GM21390 (cell line): ENCODE results near the gene PTPN7.
"Not testable (repeated sequence)": the region's sequence is repeated elsewhere in the genome, so short reads cannot be mapped to it uniquely, and the experiment has no call there.

ENCODE experiments used
- ATAC-seq: cut with Tn5 transposase; IDR thresholded peaks from one replicate; pipeline ENCODE4 v1.9.1; 2021; ENCODE audit not compliant: unreplicated experiment

The PTPN7 gene

DNA sequence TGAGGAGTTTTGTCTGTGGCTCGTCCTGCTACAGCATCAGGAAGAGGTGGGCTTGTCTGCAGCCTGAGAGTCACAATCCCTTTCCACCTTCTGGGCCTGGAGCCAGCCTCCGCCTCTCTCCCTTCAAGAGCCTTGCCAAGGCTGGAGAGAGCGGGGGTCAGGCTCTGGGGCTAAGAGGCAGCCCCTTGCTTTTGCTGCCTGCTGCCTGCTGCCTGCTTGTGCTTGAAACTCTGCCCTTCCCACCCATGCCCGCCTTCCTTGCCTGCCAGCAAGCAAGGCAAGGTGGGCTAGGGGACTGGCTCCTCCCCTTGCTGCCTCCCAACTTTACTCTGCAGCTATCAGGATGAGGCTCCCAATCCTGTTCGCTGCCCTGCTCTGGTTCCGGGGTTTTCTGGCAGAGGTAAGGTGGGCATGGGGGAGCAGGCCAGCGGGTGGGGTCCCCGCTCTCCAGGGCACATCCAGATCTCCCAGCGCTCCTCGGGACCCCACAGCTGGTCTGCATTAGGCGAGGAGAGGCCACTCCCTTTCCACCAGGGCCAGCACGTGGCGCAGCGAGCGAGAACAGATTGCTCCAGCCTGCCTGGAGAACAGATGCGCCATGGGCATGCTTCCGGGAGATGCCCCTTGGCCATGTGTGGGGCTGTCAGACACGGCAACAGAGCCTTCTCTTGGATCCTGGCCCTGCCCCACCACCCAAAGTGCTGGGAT lies 7.5 kb upstream of the PTPN7 start:
- no peak for ATAC-seq

DNA sequence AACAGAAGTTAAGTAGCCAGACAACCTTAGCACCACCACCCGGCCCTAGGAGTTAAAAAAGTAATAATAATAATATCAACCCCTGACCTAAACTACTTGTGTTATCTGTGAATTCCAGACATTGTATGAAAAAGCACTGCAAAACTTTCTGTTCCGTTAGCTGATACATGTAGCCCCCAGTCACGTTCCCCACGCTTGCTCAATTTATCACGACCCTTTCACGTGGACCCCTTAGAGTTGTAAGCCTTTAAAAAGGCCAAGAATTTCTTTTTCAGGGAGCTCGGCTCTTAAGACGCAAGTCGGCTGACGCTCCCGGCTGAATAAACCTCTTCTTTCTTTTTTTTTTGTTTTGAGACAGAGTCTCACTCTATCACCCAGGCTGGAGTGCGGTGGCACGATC lies 6.7 kb upstream of the PTPN7 start:
- not testable (repeated sequence) for ATAC-seq

DNA sequence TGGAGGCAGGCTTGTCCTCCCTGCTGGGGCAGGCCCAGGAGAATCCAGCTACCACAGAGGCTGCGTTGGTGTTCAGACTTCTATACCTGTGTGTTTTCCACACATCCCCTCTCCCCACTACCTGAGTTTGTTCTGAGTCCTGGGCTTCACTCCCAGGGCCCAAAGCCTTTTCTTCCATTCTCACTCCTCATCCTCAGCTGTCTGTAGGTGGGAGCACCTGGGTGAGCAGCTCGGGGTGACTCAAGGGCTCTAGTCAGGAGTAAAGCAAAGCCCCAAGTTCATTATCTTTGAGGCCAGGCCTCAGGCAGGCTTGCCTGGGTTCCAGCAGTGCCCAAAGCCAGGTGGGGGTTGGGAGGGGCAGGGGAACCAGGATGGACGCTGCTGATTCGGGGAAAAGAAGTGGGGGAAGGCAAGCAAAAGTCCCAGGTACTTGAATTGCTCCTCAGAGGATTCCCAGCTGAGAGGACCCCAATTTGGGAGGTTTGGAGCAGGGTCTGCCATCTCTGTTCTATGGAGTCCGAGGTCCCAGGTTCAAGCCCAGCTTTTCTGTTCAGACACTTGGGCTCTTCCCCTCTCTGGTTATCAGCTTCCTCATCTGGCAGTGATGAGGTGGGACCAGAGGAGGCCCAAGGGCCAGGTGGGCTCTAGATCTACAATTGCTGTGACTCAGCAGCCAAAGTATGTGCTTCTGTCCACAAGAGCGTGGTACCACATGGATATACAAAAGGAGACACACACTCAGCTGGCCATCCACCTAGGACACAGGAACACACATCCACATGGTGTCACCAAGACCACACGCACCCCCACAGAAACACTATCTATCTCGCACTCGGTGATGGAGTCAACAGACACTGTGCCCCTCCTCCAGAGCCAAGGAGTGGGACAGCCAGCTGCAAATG lies 5.8 kb upstream of the PTPN7 start:
- ATAC-seq = no peak

DNA sequence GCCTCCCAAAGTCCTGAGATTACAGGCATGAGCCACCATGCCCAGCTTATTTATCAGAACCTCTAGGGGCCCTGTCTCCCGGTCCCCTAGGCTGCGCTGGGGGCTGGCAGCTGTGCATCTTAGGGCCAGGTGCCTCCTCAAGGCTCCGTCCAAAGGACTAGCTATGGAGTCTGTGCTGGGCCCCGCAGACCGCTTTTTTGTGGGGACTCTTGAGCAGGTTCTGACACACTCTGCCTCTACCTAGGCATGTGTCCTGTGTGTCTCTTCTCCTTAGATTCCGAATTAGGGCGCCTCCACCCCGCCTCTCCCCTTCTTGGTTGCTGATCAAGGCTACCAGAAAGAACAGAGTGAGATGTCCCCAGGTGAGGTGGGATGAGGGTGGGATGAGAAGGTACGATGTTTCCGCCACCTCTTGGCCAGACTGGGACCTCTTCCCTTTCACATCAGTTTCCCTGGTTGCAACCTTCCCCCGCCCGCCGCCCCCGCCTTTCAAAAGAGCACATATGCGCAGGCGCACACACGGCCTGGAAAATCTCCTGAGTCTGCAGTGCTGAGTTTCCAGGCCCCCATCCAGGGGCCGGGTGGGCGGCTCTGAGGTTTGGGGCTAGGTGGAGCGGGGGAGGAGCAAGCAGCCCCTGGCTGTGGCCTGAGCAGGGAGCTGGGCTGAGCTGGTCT lies 5.0 kb upstream of the PTPN7 start:
- ATAC-seq = no peak

DNA sequence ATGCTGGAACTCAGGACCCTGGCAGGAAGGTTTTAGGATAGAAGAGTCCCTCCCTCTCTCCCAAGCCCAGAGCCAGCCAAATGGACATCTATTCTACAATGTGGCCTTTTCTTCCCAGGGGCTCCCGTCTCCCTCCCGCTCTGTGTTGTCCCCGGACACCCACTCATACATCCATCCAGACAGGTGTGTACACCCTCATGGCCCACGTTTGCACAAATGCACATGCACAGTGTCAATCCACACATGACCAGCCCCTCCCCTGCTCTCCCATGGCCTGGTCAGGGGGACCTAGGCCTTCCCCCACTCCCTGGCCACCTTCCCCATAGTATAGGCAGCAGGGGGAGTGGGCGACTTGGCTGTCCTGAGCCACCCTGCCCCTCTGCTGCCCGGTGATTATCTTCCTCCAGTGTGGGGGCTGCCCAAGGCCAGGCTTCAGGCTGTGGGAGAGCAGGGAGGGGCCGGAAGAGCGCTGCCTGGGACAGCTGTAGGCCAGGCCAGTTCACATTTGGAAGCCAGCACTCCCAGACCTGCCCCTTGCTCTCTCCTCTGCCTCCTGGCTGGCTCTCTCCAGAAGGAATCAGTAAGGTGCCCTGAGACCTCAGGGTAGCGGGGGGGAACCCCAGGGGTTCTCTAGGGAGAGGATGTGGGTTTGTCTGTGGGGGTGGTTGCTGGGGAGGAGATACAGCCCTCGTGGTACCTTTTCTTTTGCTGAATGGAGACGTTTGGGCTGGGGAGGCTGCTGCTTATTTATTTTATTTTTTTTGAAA lies 4.1 kb upstream of the PTPN7 start:
- ATAC-seq = no peak

DNA sequence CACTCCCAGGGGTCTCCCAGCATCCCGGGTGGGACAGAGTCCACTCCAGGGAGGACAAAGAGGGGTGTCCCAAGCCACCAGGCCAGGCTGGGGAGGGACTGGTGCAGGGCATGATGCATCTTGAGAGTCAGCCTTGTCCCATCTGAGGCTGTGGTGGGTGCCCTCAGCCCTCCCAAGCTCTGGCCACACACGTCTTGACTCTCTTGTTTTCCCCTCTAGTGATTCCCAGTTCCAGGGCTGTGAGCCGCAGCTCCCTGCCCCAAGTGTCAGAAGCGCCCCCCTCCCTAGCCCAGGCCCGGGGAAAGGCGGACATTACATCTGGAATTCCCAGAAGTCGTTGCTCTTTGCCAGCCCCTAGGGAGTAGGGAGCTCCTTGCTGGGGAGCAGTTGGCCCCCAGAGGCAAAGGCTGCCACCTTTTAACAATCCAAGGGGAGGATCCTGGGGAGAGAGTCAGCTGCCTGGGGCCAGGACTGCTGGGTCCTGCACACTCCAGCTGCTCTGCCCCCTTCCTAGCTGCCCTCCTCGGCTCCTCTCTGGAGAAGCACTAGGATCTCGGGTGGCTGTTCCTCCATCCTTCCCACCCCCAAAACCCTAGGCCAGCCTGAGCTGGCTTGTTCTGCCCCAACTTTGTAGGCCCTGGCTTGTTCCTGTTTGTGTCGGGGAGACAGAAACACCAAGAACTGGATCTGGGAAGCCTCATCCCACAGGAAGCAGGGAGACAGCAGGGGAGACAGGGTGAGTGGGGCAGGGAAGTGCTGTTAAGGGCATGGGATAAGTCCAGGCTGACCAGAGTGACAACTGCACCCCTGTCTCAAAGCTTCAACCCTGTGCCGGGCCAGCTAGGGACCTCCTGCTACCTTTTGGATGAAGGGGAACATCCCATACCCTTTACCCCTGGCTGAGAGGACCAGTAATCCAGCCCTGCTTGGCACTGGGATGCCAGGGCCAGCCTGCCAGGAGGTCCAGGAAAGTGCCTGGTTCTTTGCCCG lies 3.2 kb upstream of the PTPN7 start:
- no peak for ATAC-seq

DNA sequence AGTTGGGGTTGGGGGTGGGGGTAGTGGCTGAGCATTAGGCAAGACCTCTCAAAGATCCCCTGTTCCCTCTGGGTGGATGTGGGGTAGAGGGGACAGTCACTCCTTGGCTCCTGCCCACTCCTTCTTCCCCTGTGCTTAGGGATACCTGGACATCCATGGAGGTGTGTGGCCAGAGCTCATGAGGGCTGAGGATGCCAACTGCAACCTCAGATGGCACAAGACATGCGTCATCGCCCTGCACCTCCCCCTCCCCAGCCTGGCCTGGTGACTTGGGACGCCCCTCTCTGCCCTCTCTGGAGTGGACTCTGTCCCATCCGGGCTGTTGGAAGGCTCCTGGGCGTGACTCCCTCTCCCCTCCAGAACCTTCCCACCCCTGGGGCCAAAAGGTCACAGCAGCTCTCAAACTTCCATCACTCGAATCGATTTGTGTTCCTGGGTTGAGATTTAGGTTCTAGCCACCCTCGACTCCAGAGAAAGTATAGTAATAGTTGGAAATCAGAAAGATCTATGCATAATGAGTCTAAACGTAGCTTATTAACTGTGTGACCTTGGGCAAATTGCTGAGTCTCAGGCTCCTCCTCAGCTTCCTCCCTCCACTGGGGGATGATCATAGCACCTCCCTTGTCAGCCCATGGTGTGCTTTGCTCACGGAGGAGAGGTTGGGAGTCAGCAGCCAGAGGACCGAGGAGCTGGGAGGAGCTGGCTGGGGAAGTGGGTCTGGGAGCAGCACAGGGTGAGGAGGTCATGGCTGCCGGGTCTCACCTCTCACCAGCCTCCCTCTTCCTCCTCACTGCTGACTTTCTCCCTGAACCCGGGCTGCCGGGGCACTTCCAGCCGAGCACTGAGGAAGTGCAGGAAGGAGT lies 2.2 kb upstream of the PTPN7 start:
- ATAC-seq = no peak

DNA sequence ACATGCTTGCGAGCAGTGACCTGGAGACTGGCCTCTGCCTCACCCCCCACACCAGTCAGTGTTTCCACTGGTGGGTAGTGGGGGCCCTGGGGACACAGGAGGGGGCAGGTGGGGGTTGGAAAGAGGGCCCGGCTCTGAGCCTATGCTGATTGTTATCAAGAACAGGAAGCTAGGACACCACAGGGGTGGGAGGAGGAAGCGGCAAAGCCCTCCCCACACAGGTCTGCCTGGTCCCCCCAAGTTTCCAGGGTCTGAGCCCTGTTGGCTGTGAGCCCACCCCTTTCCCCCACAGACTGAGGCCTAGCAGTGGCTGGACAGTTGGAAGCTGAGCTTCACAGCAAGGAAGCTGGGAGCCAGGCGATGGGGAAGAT lies 1.6 kb upstream of the PTPN7 start:
- no peak for ATAC-seq

DNA sequence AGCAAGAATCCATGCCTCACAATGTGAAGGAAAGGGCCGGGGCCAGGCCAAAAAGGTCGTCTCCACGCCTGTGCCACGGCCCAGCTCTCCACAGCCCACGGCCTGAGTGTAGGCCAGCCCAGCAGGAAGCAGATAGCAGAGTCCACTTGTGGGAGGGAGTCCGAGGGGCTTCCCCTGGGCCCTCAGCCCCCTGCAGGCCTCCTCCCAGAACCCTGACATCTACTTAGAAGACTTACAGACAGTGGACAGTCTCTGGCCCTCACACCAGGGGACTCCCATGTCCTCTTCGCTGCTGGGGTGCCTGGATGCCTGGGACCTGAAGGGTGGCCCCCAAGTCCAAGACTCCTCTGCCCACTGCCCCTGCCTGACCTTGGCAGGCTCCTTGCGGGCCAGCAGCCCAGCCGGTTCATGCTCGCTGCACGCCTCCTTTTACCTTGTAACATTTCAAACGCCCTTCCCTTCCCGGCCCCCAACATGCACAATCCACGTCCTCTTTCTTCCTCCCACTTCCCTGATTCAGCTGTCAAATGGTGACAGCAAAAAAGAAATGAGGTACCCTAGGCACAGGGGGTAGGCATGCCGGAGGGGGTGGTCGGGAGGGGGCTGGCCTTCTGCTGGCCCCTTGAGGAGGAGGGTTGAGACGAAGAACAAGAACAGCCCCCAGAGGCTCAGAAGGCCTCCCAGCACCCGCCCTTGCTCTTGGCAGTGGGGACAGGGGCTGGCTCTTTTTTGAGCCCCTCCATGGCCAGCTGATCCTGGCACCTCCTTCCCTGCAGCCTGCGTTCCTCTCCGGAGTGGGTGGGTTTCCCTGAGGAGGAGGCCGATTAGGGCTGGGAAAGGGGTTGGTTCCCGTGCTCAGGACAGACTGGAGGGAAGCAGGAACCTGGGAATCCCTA lies 997 bp upstream of the PTPN7 start:
- ATAC-seq = no peak

DNA sequence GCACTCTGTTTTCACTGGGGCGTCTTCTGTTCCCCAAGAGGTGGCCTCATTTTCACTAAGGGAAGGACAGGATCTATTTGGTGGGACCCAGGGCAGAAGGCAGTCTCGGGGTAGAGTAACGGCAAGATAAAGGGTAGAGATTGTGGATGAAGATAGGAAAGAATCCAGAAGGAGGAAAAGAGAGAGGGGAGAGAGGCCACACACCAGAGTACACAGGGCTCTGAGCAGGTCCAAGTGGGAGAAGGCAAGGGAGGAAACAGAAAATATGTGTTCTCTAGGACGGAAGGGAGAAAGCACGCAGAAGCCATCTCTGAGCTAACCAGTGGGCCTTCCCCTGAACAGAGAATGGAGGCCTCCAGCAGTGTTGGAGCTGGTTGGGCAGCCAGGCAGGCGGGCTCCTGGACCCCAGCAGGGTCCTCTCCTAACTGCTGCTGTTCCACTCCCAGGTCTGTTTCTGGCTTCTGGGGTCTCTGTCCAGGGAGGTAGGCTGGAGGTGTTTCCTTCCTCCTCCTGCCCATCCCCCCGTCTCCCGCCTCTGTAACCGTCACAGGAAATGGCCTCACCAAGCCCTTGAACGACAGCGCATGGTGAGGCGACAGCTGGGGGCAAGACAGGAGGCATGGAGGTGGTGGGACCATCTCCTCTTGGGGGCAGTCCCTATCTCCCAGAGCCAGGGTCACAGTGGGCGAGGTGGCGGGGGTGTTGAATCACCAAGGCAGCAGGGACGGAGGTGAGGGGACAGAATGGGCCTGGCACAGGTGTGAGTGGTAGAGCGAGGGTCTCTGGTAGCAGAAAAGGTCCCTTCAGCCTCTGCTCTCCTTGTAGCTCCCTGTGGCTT lies 649 bp downstream of the PTPN7 start:
- no peak for ATAC-seq

DNA sequence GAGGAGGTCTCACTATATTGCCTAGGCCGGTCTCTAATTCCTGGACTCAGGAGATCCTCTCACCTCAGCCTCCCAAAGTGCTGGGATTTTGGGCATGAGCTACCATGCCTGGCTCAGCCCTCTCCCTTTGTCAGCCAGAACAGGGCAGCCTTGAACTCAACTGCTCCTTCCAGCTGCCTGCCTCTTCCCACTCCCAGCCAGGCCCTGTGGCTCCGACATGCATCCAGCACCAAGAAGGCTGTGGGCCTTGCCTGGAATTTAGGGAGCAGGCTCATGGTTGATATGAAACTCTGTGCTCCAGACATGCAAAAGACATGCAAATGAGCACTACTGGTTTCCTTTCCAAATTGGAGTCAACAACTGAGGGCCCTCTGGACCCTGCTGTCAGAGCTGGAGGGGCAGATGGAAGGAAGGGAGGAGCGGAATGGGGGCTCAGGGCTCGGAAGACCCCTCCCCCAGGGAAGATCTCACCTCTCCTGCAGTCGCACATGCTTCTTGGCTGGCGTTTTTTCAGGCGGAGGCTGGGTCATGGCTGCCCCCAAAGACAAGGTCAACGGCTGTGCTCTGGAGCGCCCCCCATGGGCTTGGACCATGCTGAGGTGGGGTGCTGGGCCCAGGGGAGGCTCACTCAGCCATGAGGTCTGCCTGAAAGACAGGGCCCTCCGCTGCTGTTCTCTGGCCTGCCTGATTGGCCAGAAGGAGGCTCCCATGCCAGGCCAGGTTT lies 1.4 kb downstream of the PTPN7 start:
- no peak for ATAC-seq

DNA sequence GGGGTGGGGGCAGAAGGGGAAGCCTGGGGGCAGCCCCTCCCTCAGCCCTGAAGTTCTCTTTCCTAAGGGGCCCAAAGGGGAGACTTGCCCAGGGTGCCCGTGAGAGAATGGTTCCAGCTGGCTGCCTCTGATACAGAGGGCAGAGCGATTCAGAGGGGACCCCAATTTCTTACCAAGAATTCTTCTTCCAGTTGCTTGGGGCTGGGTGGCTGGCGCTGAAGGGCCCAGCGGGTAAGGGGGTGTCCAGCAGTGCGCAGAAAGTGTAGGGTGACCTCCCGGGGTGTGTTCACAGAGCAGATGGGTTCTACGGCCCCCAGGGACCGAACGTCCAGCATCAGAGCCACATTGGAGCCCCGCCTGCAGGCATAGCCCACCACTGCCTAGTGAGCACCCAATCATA lies 2.5 kb downstream of the PTPN7 start:
- ATAC-seq = no peak

DNA sequence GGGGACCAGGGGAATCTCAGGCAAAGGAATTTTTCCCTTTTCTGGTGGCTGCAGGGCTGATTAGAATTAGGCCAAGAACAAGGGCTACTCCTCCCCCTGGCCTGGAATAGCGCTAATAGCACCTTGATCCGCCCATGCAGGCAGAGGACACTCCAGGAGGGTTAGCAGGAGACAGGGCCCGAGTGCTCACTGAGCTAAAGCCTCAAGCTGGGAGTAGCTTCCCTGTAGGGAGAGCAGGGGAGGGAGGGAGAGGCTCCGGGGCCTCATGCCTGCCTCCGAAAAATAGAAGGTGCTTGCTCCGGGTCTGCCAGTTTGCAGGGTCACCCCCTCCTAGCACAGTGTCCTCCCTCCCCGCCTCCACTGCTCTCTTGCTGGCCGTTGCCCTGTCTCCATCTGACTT lies 3.8 kb downstream of the PTPN7 start:
- no peak for ATAC-seq

DNA sequence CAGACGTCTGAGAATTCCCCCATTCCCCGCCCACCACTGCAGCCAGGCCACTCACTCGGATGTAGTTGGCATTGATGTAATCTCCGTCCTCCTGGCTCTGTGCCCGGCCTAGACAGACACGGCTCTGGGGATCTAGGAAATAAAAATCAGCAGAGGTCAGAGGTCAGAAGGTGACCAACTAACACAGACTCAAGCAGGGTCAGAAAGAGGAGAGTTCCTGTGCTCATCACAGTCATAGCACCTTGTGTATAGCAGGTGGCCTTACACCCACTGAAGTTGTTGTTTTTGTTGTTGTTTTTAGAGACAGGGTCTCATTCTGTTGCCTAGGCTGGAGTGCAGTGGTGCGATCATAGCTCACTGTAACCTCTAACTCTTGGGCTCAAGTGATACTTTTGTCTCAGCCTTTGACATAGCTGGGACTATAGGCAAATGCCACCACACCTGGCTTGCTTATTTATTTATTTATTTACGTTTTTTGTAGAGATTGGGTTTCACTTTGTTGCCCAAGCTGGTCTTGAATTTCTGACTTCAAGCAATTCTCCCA lies 4.9 kb downstream of the PTPN7 start:
- no peak for ATAC-seq

DNA sequence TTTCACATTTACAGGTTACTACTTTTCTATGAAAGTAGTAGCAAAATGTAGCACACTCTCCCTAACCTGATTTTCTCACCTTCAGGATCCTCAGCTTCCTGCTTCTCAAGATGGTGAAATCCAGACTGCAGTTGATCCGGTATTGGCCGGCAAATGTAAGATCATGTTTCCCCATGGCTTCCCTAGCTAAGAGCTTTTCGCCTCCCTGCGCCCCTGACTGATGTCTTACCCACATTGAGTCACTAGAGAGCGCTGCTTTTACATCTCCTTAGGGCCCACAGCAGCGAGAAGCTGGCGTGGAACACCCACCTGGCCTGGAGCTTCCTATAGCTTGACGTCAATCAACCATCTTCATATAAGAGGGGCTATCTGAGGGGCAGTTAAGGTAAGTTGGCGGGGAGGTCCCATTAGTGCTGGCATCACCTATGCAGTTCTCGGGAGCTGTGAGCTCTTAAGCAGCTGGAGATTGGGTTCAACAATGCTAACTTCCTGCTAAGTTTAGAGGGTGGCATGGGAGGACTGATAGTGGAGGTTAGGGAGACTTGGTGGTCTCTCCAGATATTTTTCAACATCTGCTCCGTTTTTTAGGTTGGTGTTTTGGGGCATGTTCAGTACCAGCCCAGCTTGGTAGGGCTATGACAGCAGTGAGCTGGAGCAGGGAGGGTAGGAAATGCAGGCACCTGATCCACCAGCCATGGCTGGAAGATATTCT lies 5.5 kb downstream of the PTPN7 start:
- no peak for ATAC-seq
